PC-9 (cell line): Measurements from ENCODE around the gene MAVS.

Source experiments
- CTCF ChIP-seq: fragments of 200-600 bp; sonication (generic); conservative IDR thresholded peaks from 2 replicates; pipeline ENCODE4 v1.6.1; 2017; ENCODE audit warnings: mixed run types, antibody characterized with exemption, mild to moderate bottlenecking, moderate library complexity
- EZH2 ChIP-seq: fragments of 200-600 bp; sonication (generic); IDR thresholded peaks from 2 replicates; pipeline ENCODE4 v1.8.0; 2017; ENCODE audit warnings: antibody characterized with exemption, low read depth

- TF ChIP-seq CTCF, result no peak
- no peak for TF ChIP-seq EZH2
These were observed 24.6 kb upstream of the MAVS start for GRCh38 chr20:3821996-3822395.
